Endothelial cell (in vitro differentiated cells): ENCODE measurements around the gene PCGF1. TPM values are rescaled to one million over a fixed set of nuclear protein-coding genes. Genes with fewer than 3 reads are reported as not detected.
"Not testable (repeated sequence)": the region's sequence is repeated elsewhere in the genome, so short reads cannot be mapped to it uniquely, and the experiment has no call there.

Source experiments
- DNase-seq: peaks from one replicate; pipeline ENCODE4 v3.0.0; 2021; ENCODE audit warnings: low spot score
- H3K27ac Mint-ChIP-seq: one replicate; pipeline ENCODE4 v1.8.0; 2021; ENCODE audit warnings: mixed read lengths, inconsistent platforms; ENCODE audit not compliant: unreplicated experiment
- H3K27me3 Mint-ChIP-seq: one replicate; pipeline ENCODE4 v1.8.0; 2021; ENCODE audit warnings: mild to moderate bottlenecking, moderate library complexity, mixed read lengths, inconsistent platforms; ENCODE audit not compliant: unreplicated experiment
- H3K36me3 Mint-ChIP-seq: one replicate; pipeline ENCODE4 v1.8.0; 2021; ENCODE audit warnings: mild to moderate bottlenecking, low read depth, mixed read lengths, inconsistent platforms; ENCODE audit not compliant: unreplicated experiment
- H3K4me1 Mint-ChIP-seq: one replicate; pipeline ENCODE4 v1.8.0; 2021; ENCODE audit warnings: mild to moderate bottlenecking, mixed read lengths, inconsistent platforms; ENCODE audit not compliant: unreplicated experiment
- H3K4me3 Mint-ChIP-seq: one replicate; pipeline ENCODE4 v1.8.0; 2021; ENCODE audit warnings: mild to moderate bottlenecking, mixed read lengths, inconsistent platforms; ENCODE audit not compliant: unreplicated experiment
- H3K9me3 Mint-ChIP-seq: one replicate; pipeline ENCODE4 v1.8.0; 2021; ENCODE audit warnings: mixed read lengths, inconsistent platforms; ENCODE audit not compliant: unreplicated experiment
- total RNA-seq: library from RNA; stranded (reverse); fragmentation: NEBNext Ultra II Directional; extraction: Animal tissue kit (Norgen Biotek cat#: 25700); gene quantifications from one replicate; pipeline ENCODE4 v1.2.1, GENCODE V29; 2021; ENCODE audit not compliant: unreplicated experiment
- TF ChIP-seq, protein P1 (sequence below): fragments of 200-600 bp; sonication (generic); IDR thresholded peaks from one replicate; pipeline ENCODE4 v1.5.0; 2021; ENCODE audit warnings: antibody characterized with exemption; ENCODE audit not compliant: unreplicated experiment

Gene PCGF1
- total RNA-seq, 1 donor from 2014 or later: 13.5 TPM

DNA sequence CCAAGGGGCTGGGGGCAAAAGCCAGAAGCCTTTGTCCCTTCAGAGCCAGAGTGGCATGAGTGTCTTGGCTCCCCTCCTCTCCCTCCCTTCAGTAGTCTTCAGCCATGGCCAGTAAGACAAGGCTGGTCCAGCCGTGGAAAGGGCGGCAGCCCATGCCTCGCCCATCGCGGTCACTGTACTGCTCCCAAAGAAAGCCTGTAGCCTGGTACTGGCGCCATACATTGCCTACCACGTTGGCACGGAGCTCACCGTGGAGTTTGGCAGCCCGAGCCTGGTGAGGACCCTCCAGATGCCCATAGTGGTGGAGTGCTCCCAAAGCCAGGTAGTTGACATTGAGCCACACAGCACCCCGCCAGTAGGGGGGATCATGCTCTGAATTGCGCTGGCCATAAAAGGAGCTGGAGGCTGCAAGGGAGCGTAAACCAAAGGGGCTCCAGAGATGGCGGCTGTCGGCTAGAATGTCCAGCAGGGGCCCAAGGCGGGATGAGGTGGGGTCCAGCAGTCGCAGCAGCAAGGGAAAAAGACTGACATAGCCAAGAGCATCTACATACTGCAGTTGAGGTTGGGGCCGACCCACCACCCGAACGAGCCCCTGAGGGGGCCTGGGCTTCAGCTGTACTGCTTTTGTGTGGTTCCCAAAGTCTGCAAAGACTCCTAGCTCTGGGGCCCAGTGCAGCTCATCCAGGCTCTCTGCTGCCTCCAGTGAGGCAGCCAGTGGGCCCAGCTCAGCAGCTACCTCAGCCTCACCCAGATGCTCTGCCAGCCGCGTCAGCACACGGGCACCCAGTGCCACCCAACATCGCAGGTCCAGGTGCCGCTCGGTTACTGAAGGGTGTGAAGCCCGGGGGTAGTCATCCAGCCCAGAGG is 46.1 kb downstream of the PCGF1 start:
- no peaks in the 10 kb centered on the region for H3K9me3 Mint-ChIP-seq
- TF ChIP-seq, protein P1, sequence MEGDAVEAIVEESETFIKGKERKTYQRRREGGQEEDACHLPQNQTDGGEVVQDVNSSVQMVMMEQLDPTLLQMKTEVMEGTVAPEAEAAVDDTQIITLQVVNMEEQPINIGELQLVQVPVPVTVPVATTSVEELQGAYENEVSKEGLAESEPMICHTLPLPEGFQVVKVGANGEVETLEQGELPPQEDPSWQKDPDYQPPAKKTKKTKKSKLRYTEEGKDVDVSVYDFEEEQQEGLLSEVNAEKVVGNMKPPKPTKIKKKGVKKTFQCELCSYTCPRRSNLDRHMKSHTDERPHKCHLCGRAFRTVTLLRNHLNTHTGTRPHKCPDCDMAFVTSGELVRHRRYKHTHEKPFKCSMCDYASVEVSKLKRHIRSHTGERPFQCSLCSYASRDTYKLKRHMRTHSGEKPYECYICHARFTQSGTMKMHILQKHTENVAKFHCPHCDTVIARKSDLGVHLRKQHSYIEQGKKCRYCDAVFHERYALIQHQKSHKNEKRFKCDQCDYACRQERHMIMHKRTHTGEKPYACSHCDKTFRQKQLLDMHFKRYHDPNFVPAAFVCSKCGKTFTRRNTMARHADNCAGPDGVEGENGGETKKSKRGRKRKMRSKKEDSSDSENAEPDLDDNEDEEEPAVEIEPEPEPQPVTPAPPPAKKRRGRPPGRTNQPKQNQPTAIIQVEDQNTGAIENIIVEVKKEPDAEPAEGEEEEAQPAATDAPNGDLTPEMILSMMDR: no peak
- H3K36me3 Mint-ChIP-seq: peaks cover 9% of the 10 kb centered on the region
- peaks cover 18% of the 10 kb centered on the region for H3K27me3 Mint-ChIP-seq
- H3K4me3 Mint-ChIP-seq: no peak overlapping the region
- peaks cover 30% of the 10 kb centered on the region for H3K4me1 Mint-ChIP-seq
- peak; percentile 35 for DNase-seq
- no peak overlapping the region for H3K27ac Mint-ChIP-seq

DNA sequence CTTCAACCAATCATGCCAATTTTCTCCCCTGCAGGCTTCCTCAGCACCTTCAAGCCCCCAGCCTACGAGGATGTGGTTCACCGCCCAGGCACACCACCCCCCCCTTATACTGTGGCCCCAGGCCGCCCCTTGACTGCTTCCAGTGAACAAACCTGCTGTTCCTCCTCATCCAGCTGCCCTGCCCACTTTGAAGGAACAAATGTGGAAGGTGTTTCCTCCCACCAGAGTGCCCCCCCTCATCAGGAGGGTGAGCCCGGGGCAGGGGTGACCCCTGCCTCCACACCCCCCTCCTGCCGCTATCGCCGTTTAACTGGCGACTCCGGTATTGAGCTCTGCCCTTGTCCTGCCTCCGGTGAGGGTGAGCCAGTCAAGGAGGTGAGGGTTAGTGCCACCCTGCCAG is 47.3 kb downstream of the PCGF1 start:
- not testable (repeated sequence) for H3K9me3 Mint-ChIP-seq, H3K36me3 Mint-ChIP-seq, H3K27ac Mint-ChIP-seq, DNase-seq
- H3K4me1 Mint-ChIP-seq: peaks cover 37% of the 10 kb centered on the region
- H3K27me3 Mint-ChIP-seq: peaks cover 20% of the 10 kb centered on the region
- peak overlapping the region; percentile 98 for H3K4me3 Mint-ChIP-seq

DNA sequence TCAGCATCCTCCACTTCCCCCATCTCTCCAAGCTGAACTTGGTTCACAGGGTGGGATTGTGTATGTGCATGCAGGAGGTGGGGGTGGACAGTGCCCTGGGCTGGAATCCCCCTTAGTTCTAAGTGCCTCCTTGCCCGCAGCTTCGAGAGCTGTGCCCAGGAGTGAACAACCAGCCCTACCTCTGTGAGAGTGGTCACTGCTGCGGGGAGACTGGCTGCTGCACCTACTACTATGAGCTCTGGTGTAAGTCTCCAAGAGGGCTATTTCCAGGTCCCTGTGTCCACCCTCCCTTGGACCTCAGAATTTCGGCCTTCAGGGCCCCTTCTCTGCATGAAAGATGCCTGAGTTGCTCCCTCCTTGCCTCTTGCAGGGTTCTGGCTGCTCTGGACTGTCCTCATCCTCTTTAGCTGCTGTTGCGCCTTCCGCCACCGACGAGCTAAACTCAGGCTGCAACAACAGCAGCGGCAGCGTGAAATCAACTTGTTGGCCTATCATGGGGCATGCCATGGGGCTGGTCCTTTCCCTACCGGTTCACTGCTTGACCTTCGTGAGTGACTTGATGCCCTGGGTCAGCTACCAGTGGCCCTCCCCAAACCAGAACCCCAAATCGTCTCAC is 47.9 kb downstream of the PCGF1 start:
- peaks cover 41% of the 10 kb centered on the region for H3K4me1 Mint-ChIP-seq
- H3K27me3 Mint-ChIP-seq: peaks cover 20% of the 10 kb centered on the region
- DNase-seq, H3K9me3 Mint-ChIP-seq: not testable (repeated sequence)
- peaks cover 13% of the 10 kb centered on the region for H3K36me3 Mint-ChIP-seq
- H3K4me3 Mint-ChIP-seq: peak overlapping the region; percentile 98
- peak overlapping the region; percentile 76 for H3K27ac Mint-ChIP-seq

DNA sequence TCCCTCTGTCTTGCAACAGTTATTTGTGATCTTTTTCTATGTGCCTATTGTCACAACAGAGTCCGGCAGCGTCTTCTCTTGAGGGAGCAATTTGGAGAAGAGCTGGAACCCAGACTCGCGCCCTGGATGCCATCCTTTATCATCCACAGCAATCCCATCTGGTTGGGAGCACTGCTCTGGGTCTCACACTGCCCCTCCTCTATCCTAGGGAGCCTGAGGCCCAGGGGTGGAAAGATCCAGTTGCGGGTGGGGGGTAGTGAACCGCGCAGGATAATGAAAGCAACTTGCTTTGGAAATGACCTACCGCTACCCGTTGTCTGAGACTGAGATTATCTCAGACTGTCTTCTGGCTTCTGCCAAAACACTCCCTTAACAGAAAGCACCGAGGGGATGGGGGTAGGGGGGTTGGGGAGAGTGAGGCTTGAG is 48.5 kb downstream of the PCGF1 start:
- peaks cover 38% of the 10 kb centered on the region for H3K4me1 Mint-ChIP-seq
- H3K27me3 Mint-ChIP-seq: peaks cover 17% of the 10 kb centered on the region
- TF ChIP-seq, protein P1: no peak
- H3K9me3 Mint-ChIP-seq: no peaks in the 10 kb centered on the region
- H3K27ac Mint-ChIP-seq: peak overlapping the region; percentile 89
- peaks cover 14% of the 10 kb centered on the region for H3K36me3 Mint-ChIP-seq
- H3K4me3 Mint-ChIP-seq: peak overlapping the region; percentile 98
- no peak for DNase-seq

DNA sequence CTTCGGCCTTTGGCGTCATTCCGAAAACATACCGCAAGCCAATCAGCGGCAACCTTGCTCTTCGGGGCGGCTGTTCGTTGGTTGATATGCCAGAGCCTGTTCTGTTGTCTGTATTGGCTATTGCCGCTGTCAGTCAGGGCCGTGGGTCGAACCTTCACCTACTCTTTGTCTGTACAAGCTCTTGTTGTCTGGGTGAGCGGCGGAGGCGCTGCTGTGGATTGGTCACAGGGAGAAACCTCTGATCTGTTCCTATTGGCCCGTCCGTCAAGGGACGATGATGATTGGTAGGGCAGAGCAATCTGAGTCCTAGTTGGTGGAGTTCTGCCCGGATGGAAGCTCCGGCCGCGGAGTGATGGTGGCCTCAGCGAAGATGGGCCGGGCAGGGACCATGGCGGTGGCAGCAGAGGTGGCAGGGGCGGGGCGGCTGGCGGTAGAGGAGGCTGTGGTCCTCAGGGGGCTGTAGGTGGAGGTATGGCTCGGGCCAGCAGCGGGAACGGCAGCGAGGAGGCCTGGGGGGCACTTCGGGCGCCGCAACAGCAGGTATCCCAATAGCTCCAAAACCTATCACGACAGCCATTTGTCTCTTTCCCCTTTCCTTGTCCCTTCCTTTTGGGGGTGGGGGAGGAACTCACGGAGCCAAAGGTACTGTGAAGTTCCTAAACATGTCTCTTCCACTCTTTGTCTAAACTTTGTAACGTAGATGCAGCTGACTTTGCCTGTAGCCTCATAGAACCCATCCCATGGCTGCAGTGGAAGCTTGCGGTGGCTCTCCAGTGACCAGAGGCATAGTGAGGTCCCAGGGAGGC is 49.2 kb downstream of the PCGF1 start, which contains the start of gene WBP1:
Gene WBP1, plus strand, starts transcription at position 307 of the 806 bp plus-strand sequence. Its CDS starts 165 bp downstream, at position 472.
- DNase-seq: peak; percentile 97
- Mint-ChIP-seq H3K36me3 (peaks cover 14% of the 10 kb centered on the region), H3K27me3 (peaks cover 15% of the 10 kb centered on the region), H3K27ac (peak within 1 kb of the TSS; percentile 89), H3K4me3 (peak within 1 kb of the TSS; percentile 98), H3K9me3 (no peaks in the 10 kb centered on the region), H3K4me1 (peaks cover 37% of the 10 kb centered on the region)
- TF ChIP-seq, protein P1: no peak
